ENCODE results near the gene RILPL2.

DNA sequence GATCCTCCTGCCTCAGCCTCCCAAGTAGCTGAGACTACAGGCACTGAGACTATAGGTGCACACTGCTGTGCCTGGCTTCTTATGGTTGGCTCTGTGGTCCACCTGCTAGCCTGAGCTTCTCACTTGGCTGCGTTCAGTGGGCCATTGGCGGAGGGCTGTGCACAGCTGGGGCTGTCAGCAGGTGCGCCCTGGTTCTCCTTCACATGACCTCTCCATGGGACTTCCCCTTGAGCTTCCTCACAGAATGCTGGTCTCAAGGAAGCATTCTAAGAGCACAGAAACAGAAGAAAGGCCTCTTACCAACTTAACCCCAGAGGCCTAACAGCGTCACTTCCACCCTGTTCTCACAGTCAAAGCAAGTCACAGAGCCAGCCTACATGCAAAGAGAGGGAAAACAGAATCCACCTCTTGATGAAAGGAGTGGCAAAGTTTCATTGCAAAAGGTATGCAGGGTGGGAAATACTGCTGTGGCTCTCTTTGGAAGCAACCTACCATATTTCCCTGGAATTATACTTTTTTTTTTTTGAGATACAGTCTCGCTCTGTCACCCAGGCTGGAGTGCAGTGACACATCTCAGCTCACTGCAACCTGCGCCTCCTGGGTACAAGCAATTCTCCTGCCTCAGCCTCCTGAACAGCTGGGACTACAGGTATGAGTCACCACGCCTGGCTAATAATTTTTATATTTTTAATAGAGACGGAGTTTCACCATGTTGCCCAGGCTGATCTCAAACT is 9.3 kb downstream of the RILPL2 start:
- TF ChIP-seq, protein P1, sequence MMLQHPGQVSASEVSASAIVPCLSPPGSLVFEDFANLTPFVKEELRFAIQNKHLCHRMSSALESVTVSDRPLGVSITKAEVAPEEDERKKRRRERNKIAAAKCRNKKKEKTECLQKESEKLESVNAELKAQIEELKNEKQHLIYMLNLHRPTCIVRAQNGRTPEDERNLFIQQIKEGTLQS (IDR thresholded peaks at IDR 0.05), result no peak
- TF ChIP-seq, protein P2, sequence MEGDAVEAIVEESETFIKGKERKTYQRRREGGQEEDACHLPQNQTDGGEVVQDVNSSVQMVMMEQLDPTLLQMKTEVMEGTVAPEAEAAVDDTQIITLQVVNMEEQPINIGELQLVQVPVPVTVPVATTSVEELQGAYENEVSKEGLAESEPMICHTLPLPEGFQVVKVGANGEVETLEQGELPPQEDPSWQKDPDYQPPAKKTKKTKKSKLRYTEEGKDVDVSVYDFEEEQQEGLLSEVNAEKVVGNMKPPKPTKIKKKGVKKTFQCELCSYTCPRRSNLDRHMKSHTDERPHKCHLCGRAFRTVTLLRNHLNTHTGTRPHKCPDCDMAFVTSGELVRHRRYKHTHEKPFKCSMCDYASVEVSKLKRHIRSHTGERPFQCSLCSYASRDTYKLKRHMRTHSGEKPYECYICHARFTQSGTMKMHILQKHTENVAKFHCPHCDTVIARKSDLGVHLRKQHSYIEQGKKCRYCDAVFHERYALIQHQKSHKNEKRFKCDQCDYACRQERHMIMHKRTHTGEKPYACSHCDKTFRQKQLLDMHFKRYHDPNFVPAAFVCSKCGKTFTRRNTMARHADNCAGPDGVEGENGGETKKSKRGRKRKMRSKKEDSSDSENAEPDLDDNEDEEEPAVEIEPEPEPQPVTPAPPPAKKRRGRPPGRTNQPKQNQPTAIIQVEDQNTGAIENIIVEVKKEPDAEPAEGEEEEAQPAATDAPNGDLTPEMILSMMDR (IDR thresholded peaks at IDR 0.05; ENCODE audit: low read depth, low read length, missing input control), result no peak
- TF ChIP-seq, protein P3, sequence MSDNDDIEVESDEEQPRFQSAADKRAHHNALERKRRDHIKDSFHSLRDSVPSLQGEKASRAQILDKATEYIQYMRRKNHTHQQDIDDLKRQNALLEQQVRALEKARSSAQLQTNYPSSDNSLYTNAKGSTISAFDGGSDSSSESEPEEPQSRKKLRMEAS (IDR thresholded peaks at IDR 0.05), result no peak
- no peak for TF ChIP-seq TAF1 (conservative IDR thresholded peaks at IDR 0.05)
